GM13976 (cell line): Measurements from ENCODE around the gene AGFG2.
A peak's percentile ranks its signal among the peaks of the same experiment; 100 is the strongest.

Experiments
- DNase-seq: peaks from one replicate; pipeline ENCODE4 v3.0.0; 2012; ENCODE audit warnings: low spot score
- in situ Hi-C: fragments of 300-500 bp; cut with MboI; formaldehyde crosslinking; loops from one replicate; pipeline ENCODE4 v1.12.0; 2022; ENCODE audit warnings: low sequenced_read_pairs, mixed read lengths, inconsistent platforms; ENCODE audit not compliant: unreplicated experiment
- TF ChIP-seq, protein P1 (sequence below): IDR thresholded peaks from 2 replicates; pipeline ENCODE4 v1.5.1; 2012; ENCODE audit warnings: borderline replicate concordance, mild to moderate bottlenecking; ENCODE audit not compliant: insufficient read depth; ENCODE audit errors: extremely low read depth, missing control alignments, control extremely low read depth

Gene AGFG2

DNA sequence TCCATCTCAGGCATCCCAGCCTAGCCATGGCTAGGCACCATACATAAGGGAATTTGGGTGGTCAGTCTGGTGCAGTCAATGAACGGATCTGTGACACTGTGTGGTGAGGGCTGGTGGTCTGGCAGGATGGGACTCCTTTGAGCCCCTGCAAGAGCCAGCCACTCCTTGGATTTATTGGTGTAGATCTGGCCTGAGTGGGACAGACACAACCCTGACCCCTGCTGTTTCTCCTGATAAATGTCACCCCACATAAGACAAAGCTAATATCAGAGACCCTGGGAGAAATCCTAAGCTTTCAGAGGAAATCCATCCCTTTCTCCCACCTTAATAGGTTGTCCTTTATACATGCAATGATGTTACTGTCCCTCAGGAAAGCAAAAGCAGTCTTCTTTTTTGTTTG is 49.4 kb downstream of the AGFG2 start:
- DNase-seq: peak; percentile 60
- in situ Hi-C loops: no loop called here
- TF ChIP-seq, protein P1, sequence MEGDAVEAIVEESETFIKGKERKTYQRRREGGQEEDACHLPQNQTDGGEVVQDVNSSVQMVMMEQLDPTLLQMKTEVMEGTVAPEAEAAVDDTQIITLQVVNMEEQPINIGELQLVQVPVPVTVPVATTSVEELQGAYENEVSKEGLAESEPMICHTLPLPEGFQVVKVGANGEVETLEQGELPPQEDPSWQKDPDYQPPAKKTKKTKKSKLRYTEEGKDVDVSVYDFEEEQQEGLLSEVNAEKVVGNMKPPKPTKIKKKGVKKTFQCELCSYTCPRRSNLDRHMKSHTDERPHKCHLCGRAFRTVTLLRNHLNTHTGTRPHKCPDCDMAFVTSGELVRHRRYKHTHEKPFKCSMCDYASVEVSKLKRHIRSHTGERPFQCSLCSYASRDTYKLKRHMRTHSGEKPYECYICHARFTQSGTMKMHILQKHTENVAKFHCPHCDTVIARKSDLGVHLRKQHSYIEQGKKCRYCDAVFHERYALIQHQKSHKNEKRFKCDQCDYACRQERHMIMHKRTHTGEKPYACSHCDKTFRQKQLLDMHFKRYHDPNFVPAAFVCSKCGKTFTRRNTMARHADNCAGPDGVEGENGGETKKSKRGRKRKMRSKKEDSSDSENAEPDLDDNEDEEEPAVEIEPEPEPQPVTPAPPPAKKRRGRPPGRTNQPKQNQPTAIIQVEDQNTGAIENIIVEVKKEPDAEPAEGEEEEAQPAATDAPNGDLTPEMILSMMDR: peak; percentile 44

DNA sequence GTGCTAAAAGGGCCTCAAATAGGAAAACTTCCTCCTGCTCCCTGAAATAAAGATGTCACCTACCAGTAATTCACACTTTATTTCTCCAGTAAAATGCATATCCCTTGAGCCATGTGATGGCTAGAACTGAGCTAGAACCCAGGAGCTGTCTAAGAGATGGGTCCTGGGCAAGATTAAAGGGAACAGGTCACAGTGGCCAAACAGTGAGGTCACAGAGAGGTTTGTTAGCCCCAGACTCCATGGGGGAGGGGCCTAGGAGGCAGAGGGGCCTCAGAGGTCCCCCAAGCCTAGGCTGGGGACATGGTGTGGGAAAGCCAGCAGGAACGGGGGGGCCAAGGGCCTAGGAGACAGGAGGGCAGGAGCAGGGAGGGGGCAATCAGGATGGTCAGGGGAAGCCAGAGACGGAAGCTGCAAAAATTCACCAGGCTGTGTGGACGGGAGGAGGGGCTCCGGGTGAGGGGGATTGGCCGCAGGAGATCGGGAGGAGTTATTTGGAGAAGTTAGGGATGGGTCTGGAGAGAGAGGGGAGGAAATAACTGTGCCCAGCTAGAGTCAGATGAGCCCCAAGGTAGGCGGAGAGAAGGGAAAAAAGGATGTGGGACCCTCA is 50.4 kb downstream of the AGFG2 start:
- in situ Hi-C loops: no loop called here
- TF ChIP-seq, protein P1: no peak
- DNase-seq: no peak

DNA sequence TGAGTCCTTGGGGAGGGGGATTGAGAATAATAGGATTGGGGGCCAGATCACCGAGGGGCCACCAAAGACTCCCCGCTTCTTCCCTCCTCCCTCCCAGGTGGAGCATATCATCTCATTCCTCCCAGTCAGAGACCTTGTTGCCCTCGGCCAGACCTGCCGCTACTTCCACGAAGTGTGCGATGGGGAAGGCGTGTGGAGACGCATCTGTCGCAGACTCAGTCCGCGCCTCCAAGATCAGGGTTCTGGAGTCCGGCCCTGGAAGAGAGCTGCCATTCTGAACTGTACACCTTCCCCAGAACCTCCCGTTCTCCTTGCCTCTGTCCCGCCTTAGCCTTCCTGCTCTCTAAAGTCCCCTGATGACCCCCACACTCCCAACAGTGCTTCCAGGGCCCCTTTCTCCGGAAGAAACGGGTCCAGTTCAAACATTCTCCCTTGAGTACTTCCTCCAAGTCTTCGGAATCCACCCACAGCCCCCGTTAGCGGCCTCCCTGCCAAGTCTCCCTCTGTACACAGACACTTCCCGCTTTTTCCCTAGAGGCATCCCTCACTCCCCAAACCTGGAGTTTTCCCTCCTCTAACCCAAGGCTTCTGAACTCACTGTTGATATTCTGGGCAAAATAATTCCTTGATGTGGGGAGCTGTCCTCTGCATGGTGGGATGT is 51.2 kb downstream of the AGFG2 start:
- TF ChIP-seq, protein P1: no peak

DNA sequence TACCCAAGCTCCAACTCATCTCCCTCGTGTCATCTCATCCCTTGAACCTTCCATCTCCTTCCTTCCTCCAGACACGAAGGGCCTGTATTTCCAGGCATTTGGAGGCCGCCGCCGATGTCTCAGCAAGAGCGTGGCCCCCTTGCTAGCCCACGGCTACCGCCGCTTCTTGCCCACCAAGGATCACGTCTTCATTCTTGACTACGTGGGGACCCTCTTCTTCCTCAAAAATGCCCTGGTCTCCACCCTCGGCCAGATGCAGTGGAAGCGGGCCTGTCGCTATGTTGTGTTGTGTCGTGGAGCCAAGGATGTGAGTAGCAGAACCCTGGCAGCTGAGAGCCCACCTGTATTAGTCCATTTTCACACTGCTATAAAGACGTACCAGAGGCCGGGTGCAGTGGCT is 52.6 kb downstream of the AGFG2 start:
- no peak for DNase-seq
- in situ Hi-C loops: no loop called here
- TF ChIP-seq, protein P1: no peak

More for the DNA sequence above, 51.2 kb downstream of the AGFG2 start:
- DNase-seq: no peak
- in situ Hi-C loops: no loop called here

DNA sequence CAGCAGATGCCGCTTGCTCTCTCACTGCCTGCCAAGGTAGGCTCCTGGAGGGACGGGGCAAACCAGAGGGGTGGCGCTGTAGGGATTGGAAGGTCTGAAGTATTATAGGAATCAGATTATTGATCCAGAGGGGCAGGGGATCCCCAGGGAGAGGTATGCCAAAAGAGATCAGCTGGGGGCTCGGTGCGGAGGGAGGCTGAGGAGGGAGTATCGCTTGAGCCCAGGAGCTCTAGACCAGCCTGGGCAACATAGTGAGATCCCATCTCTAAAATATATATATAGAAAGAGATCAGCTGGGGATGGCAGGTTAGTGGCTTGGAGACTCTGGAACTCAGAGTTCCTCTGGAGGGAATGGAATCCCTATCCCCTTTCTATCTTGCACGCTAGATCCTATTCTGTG is 56.2 kb downstream of the AGFG2 start:
- DNase-seq: no peak
- TF ChIP-seq, protein P1: no peak
- in situ Hi-C loops: no loop called here

DNA sequence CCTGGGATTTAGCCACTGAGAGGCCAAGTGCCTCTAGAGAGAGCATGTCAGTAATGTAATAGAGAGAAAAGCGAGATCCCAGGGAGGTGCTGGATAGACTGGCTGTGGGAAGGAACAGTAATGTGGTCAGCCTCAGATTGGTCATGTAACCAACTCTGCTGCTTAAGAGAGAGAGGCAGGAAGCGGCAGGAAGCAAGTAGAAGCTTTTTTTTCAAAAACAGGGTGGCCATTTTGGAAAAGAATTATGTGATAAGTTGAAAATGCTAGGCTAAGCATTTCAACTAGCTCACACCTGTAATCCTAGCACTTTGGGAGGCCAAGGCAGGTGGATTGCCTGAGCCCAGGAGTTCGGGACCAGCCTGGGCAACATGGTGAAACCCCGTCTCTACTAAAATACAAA is 59.4 kb downstream of the AGFG2 start:
- DNase-seq: no peak
- in situ Hi-C loops: no loop called here
- TF ChIP-seq, protein P1: no peak
